Smooth muscle cell (in vitro differentiated cells): ENCODE results near the gene CMSS1. TPM values are rescaled to one million over a fixed set of nuclear protein-coding genes. Genes with fewer than 3 reads are reported as not detected.

ENCODE experiments used
- DNase-seq: peaks from one replicate; lab custom pipeline; 2025; ENCODE audit not compliant: unreplicated experiment; lab: John Stamatoyannopoulos, UW
- H2AFZ ChIP-seq: fragments of 200-600 bp; sonication (generic); 2 replicates; pipeline ENCODE4 v1.6.0; 2016; ENCODE audit warnings: antibody characterized with exemption, low read depth, mild to moderate bottlenecking
- H3F3A ChIP-seq: fragments of 200-600 bp; sonication (generic); 2 replicates; pipeline ENCODE4 v1.6.0; 2017; ENCODE audit warnings: antibody characterized with exemption, low read depth
- H3K27ac ChIP-seq: fragments of 200-600 bp; sonication (generic); 2 replicates; pipeline ENCODE4 v1.5.1; 2016; ENCODE audit warnings: low read depth, mild to moderate bottlenecking
- H3K27me3 ChIP-seq: fragments of 200-600 bp; sonication (generic); 2 replicates; pipeline ENCODE4 v1.6.1; 2016; ENCODE audit warnings: low read depth, mild to moderate bottlenecking
- H3K36me3 ChIP-seq: fragments of 200-600 bp; sonication (generic); 2 replicates; pipeline ENCODE4 v1.5.1; 2016; ENCODE audit warnings: low read depth
- H3K4me1 ChIP-seq: fragments of 200-600 bp; sonication (generic); 2 replicates; pipeline ENCODE4 v1.5.1; 2016; ENCODE audit warnings: low read depth
- H3K4me2 ChIP-seq: fragments of 200-600 bp; sonication (generic); 2 replicates; pipeline ENCODE4 v1.6.0; 2016; ENCODE audit warnings: mild to moderate bottlenecking
- H3K4me3 ChIP-seq: fragments of 200-600 bp; sonication (generic); 2 replicates; pipeline ENCODE4 v1.5.1; 2016; ENCODE audit warnings: mild to moderate bottlenecking
- H3K79me2 ChIP-seq: fragments of 200-600 bp; sonication (generic); 2 replicates; pipeline ENCODE4 v1.6.0; 2016; ENCODE audit warnings: low read depth, mild to moderate bottlenecking
- H3K9ac ChIP-seq: fragments of 200-600 bp; sonication (generic); 2 replicates; pipeline ENCODE4 v1.6.0; 2016; ENCODE audit warnings: low read depth
- H3K9me3 ChIP-seq: fragments of 200-600 bp; sonication (generic); replicated peaks from 2 replicates; pipeline ENCODE4 v1.5.1; 2016; ENCODE audit warnings: low read depth
- H4K20me1 ChIP-seq: fragments of 200-600 bp; sonication (generic); 2 replicates; pipeline ENCODE4 v1.6.0; 2016; ENCODE audit warnings: low read depth
- CTCF ChIP-seq: fragments of 200-600 bp; sonication (generic); IDR thresholded peaks from 2 replicates; pipeline ENCODE4 v1.5.1; 2017; ENCODE audit warnings: borderline replicate concordance, mild to moderate bottlenecking, antibody characterized with exemption; ENCODE audit not compliant: insufficient read depth, poor library complexity, severe bottlenecking
- WGBS: methylation state at CpG from one replicate; pipeline ENCODE4 v1.1.7; 2016; ENCODE audit warnings: low lambda C conversion rate; 5-methylcytosine and 5-hydroxymethylcytosine counted together
- polyA plus RNA-seq: library from polyadenylated mRNA; unstranded; fragments of >200 nt; fragmentation: Nextera tagmentation; extraction: Ambion mirVana; gene quantifications from 2 replicates; pipeline ENCODE4 v1.2.1, GENCODE V29; 2016
- total RNA-seq: library from RNA; depleted of rRNA; stranded (reverse); fragments of >200 nt; gene quantifications from 2 replicates; pipeline ENCODE4 v1.2.3, GENCODE V29; 2014

CMSS1 gene
- total and polyA plus RNA-seq, 2 experiments from 2014 or later, result 19.2 to 24.1 TPM

GRCh38 chr3:100113723-100114412, 296.2 kb downstream of the CMSS1 start:
- no peaks in the 10 kb centered on the region for H4K20me1 ChIP-seq
- no peaks in the 10 kb centered on the region for H3K79me2 ChIP-seq
- no peak overlapping the region for H2AFZ ChIP-seq
- no peak overlapping the region for H3K4me3 ChIP-seq
- no peaks in the 10 kb centered on the region for H3F3A ChIP-seq
- no peak overlapping the region for H3K27ac ChIP-seq
- DNase-seq, result no peak
- no peak overlapping the region for H3K9ac ChIP-seq
- TF ChIP-seq CTCF, result no peak
- 94% methylated on average over 7 of the region's 7 CpGs for WGBS
- no peaks in the 10 kb centered on the region for H3K36me3 ChIP-seq
- H3K27me3 ChIP-seq, result no peaks in the 10 kb centered on the region
- H3K4me1 ChIP-seq, result no peaks in the 10 kb centered on the region
- no peaks in the 10 kb centered on the region for H3K9me3 ChIP-seq
- H3K4me2 ChIP-seq, result no peak overlapping the region

- H3K27ac ChIP-seq, result no peak within 1 kb of the TSS
- H4K20me1 ChIP-seq, result no peaks in the 10 kb centered on the region
- no peak for DNase-seq
- no peaks in the 10 kb centered on the region for H3K79me2 ChIP-seq
- H3K27me3 ChIP-seq, result no peaks in the 10 kb centered on the region
- no peaks in the 10 kb centered on the region for H3K9me3 ChIP-seq
- no peaks in the 10 kb centered on the region for H3K36me3 ChIP-seq
- H3F3A ChIP-seq, result no peaks in the 10 kb centered on the region
- H3K4me1 ChIP-seq, result no peaks in the 10 kb centered on the region
- H2AFZ ChIP-seq, result no peak within 1 kb of the TSS
- H3K9ac ChIP-seq, result no peak within 1 kb of the TSS
- 88% methylated on average over 7 of the region's 7 CpGs for WGBS
- no peak for TF ChIP-seq CTCF
- no peak within 1 kb of the TSS for H3K4me3 ChIP-seq
- no peak within 1 kb of the TSS for H3K4me2 ChIP-seq
These were observed 296.9 kb downstream of the CMSS1 start, which contains the start of gene FILIP1L for GRCh38 chr3:100114413-100115030. Gene FILIP1L (minus strand): TSS chr3:100114501.

- no peaks in the 10 kb centered on the region for H3K27me3 ChIP-seq
- H3K4me3 ChIP-seq, result no peak overlapping the region
- DNase-seq, result no peak
- no peak overlapping the region for H3K27ac ChIP-seq
- no peak overlapping the region for H3K9ac ChIP-seq
- no peak for TF ChIP-seq CTCF
- H3K4me2 ChIP-seq, result no peak overlapping the region
- no peaks in the 10 kb centered on the region for H3K79me2 ChIP-seq
- no peaks in the 10 kb centered on the region for H3K36me3 ChIP-seq
- WGBS, result 82% methylated on average over 4 of the region's 4 CpGs
- no peaks in the 10 kb centered on the region for H4K20me1 ChIP-seq
- no peaks in the 10 kb centered on the region for H3K4me1 ChIP-seq
- no peak overlapping the region for H2AFZ ChIP-seq
- H3K9me3 ChIP-seq, result no peaks in the 10 kb centered on the region
- no peaks in the 10 kb centered on the region for H3F3A ChIP-seq
These were observed 299.4 kb downstream of the CMSS1 start for GRCh38 chr3:100117093-100117492.
